Measurements from ENCODE around the gene FOXB1. TPM values are rescaled to one million over a fixed set of nuclear protein-coding genes. Genes with fewer than 3 reads are reported as not detected.

Gene FOXB1
- polyA plus RNA-seq, 3 donors = not detected

DNA sequence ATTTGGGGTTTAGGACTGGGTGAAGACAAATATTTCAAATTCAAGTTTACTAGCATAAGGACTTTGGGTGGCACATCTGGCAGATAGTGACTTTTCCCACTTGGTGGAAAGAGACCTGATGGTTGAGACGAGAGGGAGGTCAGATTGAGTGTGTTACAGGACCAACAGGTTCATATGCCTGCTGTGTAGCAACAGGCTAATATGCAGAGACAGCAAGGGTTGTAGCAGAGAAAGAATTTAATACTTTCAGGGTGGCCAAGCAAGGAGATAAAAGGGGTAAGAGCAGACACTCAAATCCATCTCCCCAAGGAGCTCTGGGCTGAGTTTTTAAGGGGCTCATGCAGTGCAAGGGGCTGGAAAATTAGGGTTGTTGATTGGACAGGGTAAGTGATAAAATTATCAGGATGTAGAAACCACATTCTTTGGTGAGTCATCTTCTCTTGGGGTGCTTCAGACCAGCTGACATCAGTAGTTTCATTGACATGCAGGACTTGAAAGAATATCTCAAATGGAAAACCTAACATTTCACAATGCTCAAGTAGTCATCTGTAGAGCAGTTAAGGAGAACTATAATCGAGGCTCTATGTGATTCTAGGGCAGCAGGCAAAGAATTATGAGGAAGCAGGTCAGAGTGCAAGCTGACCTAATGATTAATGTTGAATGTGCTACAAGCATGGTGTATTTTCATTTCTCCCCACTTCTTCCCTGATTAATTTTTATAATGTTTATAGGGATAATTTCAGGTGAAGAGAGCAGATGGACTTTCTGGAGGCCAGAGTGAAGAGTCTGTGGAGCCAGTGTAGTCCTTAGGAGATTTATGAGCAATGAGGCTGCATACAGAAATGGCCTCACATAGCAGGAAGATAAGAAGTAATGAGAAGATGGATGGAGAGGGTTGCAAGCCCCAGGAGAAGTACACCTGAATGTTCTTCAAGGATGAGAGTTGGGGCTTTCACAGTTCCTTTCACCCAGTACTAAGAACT lies 13.7 kb downstream of the FOXB1 start:
- Mint-ChIP-seq H3K27me3 (ENCODE audit: low read depth in 3 of 3) (peaks cover 13 to 28% (median 16%) of the 10 kb centered on the region in 3 donors), H3K4me3 (no peak overlapping the region), H3K27ac (no peak overlapping the region), H3K36me3 (no peaks in the 10 kb centered on the region), H3K9me3 (peaks cover 4 to 10% (median 5%) of the 10 kb centered on the region in 7 donors), H3K4me1 (peaks cover 14% of the 10 kb centered on the region)
- H3K4me3 ChIP-seq (replicated peaks in 1 of 3; ENCODE audit: low read depth in 2 of 3, low read length in 3 of 3) = no peak overlapping the region
- H3K4me2 ChIP-seq (replicated peaks; ENCODE audit: extremely low read depth, low read length, poor library complexity, severe bottlenecking) = no peak overlapping the region
- H2AFZ ChIP-seq (ENCODE audit: insufficient read depth, low read depth, low read length, poor library complexity, severe bottlenecking) = no peak overlapping the region
- intact Hi-C loops (cut with micrococcal nuclease) = no loop called here
- H4K20me1 ChIP-seq (ENCODE audit: insufficient read depth, low read length) = no peaks in the 10 kb centered on the region
- no peaks in the 10 kb centered on the region for H3K9me3 ChIP-seq (replicated peaks in 1 of 2; ENCODE audit: control insufficient read depth in 1 of 2, insufficient read depth in 1 of 2, low read length in 2 of 2)
- TF ChIP-seq, protein P1, sequence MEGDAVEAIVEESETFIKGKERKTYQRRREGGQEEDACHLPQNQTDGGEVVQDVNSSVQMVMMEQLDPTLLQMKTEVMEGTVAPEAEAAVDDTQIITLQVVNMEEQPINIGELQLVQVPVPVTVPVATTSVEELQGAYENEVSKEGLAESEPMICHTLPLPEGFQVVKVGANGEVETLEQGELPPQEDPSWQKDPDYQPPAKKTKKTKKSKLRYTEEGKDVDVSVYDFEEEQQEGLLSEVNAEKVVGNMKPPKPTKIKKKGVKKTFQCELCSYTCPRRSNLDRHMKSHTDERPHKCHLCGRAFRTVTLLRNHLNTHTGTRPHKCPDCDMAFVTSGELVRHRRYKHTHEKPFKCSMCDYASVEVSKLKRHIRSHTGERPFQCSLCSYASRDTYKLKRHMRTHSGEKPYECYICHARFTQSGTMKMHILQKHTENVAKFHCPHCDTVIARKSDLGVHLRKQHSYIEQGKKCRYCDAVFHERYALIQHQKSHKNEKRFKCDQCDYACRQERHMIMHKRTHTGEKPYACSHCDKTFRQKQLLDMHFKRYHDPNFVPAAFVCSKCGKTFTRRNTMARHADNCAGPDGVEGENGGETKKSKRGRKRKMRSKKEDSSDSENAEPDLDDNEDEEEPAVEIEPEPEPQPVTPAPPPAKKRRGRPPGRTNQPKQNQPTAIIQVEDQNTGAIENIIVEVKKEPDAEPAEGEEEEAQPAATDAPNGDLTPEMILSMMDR (IDR thresholded peaks at IDR 0.05) = no peak
- no peaks in the 10 kb centered on the region for H3K79me2 ChIP-seq (ENCODE audit: insufficient read depth, low read length)
- H3K27me3 ChIP-seq (ENCODE audit: control insufficient read depth in 2 of 2, insufficient read depth in 2 of 2, low read length in 2 of 2) = peaks cover 7 to 9% of the 10 kb centered on the region in 2 donors
- no peak overlapping the region for H3K9ac ChIP-seq (ENCODE audit: insufficient read depth, low read length, poor library complexity, severe bottlenecking)
- H3K4me1 ChIP-seq (ENCODE audit: control insufficient read depth in 1 of 2, insufficient read depth in 2 of 2, low read length in 2 of 2) = peaks cover 0 to 4% of the 10 kb centered on the region in 2 donors
- H3K27ac ChIP-seq (ENCODE audit: low read depth in 1 of 2, low read length in 2 of 2) = no peak overlapping the region
- peak; percentile 3 to 73 (median 9) for DNase-seq
- 0% methylated on average over 1 of the region's 2 CpGs for whole genome bisulfite sequencing (ENCODE audit: insufficient coverage)
- no peaks in the 10 kb centered on the region for H3K36me3 ChIP-seq (replicated peaks in 1 of 2; ENCODE audit: control insufficient read depth in 1 of 2, insufficient read depth in 2 of 2, low read length in 2 of 2)

DNA sequence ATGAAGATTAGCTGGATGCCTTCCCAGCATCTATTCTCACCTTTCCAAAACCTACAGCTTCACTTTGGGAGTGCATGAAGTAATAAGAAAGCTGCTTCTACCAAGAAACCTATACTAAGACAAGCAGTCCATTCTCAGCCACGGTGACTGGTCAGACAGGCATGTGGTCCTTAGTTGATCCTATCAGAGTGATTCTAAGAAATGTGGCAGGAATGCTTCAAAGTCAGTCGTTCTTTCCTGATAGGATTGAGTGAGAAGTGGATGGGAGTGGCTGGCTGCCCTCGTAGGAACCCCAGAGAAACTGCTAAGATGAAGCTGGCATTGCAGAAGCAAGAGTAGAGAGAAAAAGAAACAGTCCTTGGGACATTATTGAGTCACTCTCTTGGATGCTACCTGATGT lies 16.6 kb downstream of the FOXB1 start:
- intact Hi-C loops (cut with micrococcal nuclease) = no loop called here
- H3K9me3 Mint-ChIP-seq = peaks cover 3 to 11% (median 6%) of the 10 kb centered on the region in 7 donors
- H3K4me1 Mint-ChIP-seq = peaks cover 14% of the 10 kb centered on the region
- Histone ChIP-seq H3K36me3 (replicated peaks in 1 of 2; ENCODE audit: control insufficient read depth in 1 of 2, insufficient read depth in 2 of 2, low read length in 2 of 2) (no peaks in the 10 kb centered on the region), H3K27ac (ENCODE audit: low read depth in 1 of 2, low read length in 2 of 2) (no peak overlapping the region), H3K4me2 (replicated peaks; ENCODE audit: extremely low read depth, low read length, poor library complexity, severe bottlenecking) (no peak overlapping the region), H3K4me3 (replicated peaks in 1 of 3; ENCODE audit: low read depth in 2 of 3, low read length in 3 of 3) (no peak overlapping the region), H4K20me1 (ENCODE audit: insufficient read depth, low read length) (no peaks in the 10 kb centered on the region), H3K27me3 (ENCODE audit: control insufficient read depth in 2 of 2, insufficient read depth in 2 of 2, low read length in 2 of 2) (no peaks in the 10 kb centered on the region), H3K9ac (ENCODE audit: insufficient read depth, low read length, poor library complexity, severe bottlenecking) (no peak overlapping the region), H3K9me3 (replicated peaks in 1 of 2; ENCODE audit: control insufficient read depth in 1 of 2, insufficient read depth in 1 of 2, low read length in 2 of 2) (no peaks in the 10 kb centered on the region), H2AFZ (ENCODE audit: insufficient read depth, low read depth, low read length, poor library complexity, severe bottlenecking) (no peak overlapping the region), H3K4me1 (ENCODE audit: control insufficient read depth in 1 of 2, insufficient read depth in 2 of 2, low read length in 2 of 2) (peaks cover 0 to 4% of the 10 kb centered on the region in 2 donors), H3K79me2 (ENCODE audit: insufficient read depth, low read length) (no peaks in the 10 kb centered on the region)
- H3K4me3 Mint-ChIP-seq = no peak overlapping the region
- H3K27ac Mint-ChIP-seq = no peak overlapping the region
- TF ChIP-seq, protein P1 (IDR thresholded peaks at IDR 0.05) = no peak
- peaks cover 3 to 7% (median 7%) of the 10 kb centered on the region in 3 donors for H3K27me3 Mint-ChIP-seq (ENCODE audit: low read depth in 3 of 3)
- no peaks in the 10 kb centered on the region for H3K36me3 Mint-ChIP-seq
- DNase-seq = no peak
- WGBS (ENCODE audit: insufficient coverage) = 86% methylated on average over 3 of the region's 3 CpGs

Measured in CD14-positive monocyte (primary cell).